HG03095 (cell line): ENCODE results near the gene KLHDC3.

ENCODE experiments used
- ATAC-seq: cut with Tn5 transposase; IDR thresholded peaks from one replicate; pipeline ENCODE4 v1.9.1; 2021; ENCODE audit warnings: moderate library complexity; ENCODE audit not compliant: unreplicated experiment

KLHDC3 gene

DNA sequence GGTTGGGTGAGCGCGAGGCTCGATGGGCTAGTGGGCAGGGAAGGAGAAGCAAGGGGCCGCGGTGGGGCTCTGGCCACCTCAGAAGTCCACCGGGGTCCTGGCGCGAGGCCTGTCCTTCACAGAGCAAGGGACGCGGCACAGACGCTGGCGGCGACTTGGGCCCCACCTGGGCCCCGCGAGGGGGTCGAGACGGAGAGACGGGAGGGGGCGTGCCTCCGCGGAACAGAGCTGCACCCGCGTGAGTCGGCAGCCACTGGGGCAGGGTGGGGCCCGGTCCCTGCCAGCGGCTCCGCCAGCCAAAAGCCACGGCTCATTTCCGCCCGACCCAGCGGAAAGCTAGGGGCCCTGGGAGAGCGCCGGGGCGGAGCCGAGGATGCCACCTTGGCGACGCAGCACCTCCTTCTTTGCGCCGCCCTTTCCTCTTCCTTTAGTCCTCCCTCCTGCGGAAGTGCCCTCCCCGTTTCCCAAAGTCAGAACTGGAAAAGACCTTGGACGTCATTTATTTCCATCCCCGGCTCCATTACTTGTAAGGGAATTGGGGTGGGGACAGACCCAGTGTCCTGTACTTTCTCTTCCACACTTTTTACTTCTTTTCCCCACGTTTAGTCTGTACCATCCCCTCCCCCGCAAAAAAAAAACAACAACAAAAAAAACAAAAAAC is 39.6 kb downstream of the KLHDC3 start, which contains the start of gene CUL7:
CUL7 (minus strand) TSS at position 307 of the 661 bp plus-strand sequence. CDS start 1,063 bp downstream, outside the sequence.
- peak; percentile 78 for ATAC-seq

GRCh38 chr6:43054206-43054943 is 40.3 kb downstream of the KLHDC3 start:
- no peak for ATAC-seq

DNA sequence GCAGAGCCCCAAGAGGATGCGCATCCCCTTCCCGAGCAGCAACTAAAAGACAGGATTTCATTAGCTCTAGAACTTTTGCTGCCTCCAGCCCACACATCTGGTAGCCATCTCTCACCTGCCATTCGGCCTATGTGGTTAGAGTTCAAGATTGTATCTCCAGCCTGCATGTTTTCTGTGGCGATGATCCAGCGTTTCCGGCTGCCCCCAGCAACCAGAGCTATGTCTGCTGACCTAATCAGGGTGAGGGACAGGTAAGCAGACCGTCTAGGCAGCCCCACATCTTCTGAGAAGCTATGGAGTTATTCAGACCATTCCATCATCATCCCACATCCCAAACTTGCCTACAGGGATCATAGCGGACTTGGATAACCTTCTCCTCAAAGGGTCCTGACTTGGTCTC is 41.9 kb downstream of the KLHDC3 start:
- ATAC-seq = no peak

DNA sequence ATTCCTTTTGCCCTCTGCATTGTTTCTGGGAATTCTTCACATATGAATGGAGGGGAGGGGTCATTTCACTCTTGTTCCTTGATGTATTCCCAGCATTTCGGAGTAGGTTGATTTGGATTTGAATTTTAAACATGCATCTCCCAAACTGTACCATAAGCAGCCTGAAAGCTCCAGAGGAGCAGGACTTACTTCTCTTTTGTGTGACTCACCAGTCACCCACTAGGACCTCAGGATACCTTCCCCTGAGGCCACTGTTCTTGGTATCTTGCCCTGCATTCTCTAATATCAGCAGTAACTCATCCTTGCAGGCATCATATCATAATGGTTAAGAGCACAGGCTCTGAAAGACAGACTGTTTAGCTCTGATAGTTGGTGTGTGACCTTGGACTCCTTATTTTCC is 44.5 kb downstream of the KLHDC3 start:
- ATAC-seq = no peak

GRCh38 chr6:43059168-43060033 is 45.4 kb downstream of the KLHDC3 start, which contains the start of the genes KLC4 and MRPL2:
TSS of gene KLC4 (plus strand) at chr6:43059631. CDS start at chr6:43061336, 1,705 bp downstream.
TSS of gene MRPL2 (minus strand) at chr6:43059434. CDS start at chr6:43059381, 53 bp downstream.
- ATAC-seq = peak; percentile 86

GRCh38 chr6:43060034-43060754 is 46.1 kb downstream of the KLHDC3 start:
- ATAC-seq = no peak

DNA sequence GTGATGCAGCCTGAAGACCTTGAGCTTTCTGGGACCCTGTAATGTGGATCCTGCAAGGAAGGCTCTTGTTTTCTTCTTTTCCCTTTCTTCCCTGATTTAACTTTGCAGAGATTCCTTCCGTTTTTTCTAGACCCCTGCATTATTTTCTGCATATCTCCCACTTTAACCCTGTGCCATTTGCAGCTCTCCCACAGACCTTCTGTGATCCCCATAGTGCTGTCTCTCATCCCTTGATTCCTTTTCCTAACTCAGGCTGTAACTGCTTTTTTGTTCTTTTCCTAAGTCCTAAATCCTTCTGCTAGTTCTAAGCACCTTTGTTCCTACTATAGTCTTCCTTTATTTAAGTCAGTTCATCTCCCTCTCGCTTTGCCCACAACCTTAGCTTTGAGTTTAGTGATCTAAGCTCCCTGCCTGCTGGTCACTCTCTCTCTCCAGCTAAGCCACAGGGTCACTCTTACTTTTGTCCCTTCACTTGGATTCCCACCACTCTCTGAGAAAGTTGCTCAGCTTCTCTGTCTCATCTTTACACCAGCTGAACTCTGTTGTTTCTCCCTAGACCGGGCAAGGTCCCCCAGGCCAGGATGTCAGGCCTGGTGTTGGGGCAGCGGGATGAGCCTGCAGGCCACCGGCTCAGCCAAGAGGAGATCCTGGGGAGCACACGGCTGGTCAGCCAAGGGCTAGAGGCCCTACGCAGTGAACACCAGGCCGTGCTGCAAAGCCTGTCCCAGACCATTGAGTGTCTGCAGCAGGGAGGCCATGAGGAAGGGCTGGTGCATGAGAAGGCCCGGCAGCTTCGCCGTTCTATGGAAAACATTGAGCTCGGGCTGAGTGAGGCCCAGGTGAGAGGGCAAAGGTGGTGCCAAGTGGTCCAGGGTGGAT is 46.9 kb downstream of the KLHDC3 start:
- no peak for ATAC-seq

GRCh38 chr6:43061861-43062260 is 47.8 kb downstream of the KLHDC3 start:
- ATAC-seq = no peak

- ATAC-seq = no peak
Measured at GRCh38 chr6:43062818-43063217, 48.8 kb downstream of the KLHDC3 start.

GRCh38 chr6:43070028-43070632 is 56.1 kb downstream of the KLHDC3 start:
- ATAC-seq = no peak
